Measurements from ENCODE around the gene CLSTN3.

CLSTN3 gene

GRCh38 chr12:7129872-7130691, at the start of gene CLSTN3:
CLSTN3 (plus strand) TSS chr12:7130371; CDS start chr12:7130649, 278 bp downstream.
- DNase-seq: peak; percentile 86 to 88

- no peak for DNase-seq
These were observed 49.1 kb upstream of the CLSTN3 start for GRCh38 chr12:7081037-7081436.

DNA sequence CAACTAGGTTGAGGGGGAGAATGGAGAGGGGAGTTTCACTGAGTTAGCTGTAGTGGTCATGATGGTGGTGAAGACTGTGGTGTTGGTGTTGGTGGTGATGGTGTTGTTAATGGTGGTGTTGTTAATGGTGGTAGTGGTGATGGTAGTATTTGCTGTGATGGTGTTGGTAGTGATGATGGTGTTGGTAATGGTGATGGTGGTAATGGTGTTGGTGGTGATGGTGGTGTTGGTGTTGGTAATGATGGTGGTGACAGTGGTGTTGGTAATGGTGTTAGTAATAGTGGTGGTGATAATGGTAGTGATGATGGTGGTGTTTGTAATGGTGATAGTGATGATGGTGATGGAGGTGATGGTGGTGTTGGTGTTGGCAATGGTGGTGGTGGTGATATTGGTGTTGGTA, 47.0 kb upstream of the CLSTN3 start:
- DNase-seq: no peak

DNA sequence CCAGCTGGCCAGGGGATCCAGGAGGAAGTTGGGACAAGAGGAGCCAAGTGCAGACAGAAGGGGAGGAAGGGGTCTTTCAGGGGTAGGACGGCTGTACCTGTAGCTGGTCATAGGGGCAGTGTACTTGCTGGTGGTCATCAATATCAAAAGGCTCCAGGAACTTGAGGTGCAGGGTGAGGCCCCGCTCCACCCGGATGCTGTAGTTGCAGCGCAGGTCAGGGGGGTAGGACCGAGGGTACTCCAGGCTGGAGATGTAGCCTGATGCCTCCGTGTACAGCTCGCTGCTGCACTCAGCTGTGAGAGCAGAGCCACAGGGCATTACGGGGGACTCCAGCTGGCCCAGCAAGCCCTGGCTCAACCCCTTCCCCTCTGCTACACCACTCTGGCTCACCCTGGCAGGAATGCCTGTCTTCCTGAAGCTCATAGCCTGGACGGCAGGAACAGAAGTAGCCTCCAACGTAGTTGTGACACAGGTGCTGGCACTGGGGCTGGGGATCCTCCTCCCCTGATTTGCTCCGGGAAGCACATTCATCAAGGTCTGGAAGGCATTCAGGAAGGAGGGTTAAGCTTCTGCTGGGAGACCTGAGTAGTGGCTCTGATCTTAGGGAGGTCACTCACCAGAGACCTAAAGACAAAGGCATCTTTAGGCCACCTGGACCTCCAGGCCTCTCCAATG, 40.8 kb upstream of the CLSTN3 start:
- no peak for DNase-seq

GRCh38 chr12:7090222-7090998, 39.8 kb upstream of the CLSTN3 start:
- no peak for DNase-seq

DNA sequence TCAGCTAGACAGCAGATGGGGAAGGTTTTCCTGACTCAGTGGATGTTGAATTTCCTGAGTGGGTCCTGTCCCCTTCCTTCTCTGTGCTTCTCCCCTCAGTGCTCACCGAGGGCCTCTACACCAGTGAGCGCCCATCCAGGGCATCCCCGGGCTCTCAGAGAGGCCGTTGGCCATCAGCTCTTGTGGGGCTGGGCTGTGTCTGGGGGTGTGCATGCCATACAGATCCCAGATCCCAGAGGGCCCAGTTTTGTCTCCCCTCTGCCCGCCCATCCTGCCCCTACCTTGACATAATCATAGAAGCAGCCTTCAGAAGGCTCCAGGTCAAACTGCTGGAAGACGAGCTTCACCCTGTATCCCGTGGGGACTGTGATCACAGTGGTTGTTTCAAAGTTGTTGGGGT, 39.0 kb upstream of the CLSTN3 start:
- DNase-seq: no peak

DNA sequence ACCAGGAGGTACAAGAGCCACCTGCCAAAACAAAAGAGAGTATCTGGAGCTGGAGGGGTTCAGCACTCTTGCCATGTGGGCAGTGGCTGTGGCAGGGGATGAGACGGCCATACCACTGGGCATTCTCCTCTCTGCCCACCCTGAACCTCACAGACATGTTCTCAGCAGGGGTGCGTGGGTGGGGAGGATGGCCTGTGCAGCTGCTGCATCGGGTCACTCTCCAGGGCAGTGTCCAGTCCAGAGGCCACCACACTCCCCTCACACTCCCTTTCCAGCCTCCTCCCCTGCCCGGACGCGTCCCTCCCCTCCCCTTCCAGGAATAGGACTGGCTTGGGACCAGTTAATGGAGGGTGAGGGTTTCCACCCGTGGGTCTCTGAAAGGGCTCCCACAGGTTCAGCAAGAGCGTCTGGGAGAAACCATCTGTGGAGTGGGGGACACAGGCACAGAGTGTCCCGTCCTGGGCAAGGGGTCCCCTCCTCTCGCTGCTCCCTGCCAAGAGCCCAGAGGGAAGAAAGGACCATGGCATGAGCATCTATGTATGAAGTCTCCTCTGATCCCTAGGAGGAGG, 38.4 kb upstream of the CLSTN3 start:
- peak in 1 of 2 experiments; percentile 23 for DNase-seq

DNA sequence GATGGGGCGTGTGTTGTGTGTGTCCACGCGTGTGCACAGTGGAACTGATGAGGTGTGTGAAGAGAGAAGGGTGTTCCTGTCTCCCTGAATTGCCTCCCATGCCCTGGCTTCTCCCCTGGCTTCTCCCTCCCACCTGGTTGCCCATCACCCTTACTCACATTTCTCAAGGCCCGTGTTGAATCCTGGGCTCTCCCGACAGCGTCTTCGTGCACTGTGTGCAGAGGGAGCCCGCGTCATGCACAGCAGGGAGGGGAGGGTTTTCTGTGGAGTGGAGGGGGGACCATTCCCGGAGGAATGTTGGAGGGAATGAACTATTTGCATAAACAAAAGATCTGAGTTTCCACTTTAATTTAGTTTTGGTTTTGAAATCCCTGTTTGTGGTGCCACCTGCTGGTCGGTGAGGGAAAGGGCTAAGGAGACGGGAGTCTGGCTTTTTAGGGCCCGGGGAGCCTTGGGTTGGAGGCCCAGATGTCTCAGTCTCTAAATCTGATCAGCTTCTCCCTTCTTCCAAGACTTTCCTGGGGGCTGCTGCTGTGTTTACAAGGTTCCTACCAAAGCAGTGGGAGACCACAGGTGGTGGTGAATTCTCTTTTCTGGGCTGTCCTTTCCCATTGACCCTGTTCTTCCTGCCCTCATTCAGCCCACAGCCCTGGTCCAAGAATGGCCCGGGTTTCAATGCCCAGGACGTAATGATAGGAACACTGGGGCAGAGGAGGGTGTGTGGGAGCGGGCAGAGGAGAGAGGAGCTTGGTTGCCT, 37.8 kb upstream of the CLSTN3 start, which contains the start of gene C1R:
C1R (minus strand) TSS at position 217 of the 757 bp plus-strand sequence; CDS start at position 160, 57 bp downstream.
- DNase-seq: peak; percentile 79 to 82

- no peak for DNase-seq
These were observed 37.1 kb upstream of the CLSTN3 start for GRCh38 chr12:7092986-7093460.

DNA sequence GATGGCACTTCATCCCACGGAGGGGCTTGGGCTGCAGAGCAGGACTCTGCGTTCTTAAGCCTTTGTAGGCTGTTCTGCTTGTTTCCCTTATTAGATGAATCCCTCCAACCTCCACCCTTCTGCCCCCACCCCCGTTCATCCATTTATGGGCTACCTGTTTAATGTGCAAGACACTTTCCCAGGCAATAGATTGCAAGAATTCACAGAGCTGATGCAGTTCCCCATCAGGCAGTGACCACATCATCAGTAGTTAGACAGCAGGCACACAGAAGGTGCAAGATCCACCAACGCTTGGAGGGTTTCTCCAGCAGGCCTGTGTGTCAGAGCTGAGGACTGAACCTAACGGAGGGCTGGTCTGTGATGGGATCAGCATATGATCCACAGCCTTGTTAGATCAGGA, 36.7 kb upstream of the CLSTN3 start:
- DNase-seq: no peak

DNA sequence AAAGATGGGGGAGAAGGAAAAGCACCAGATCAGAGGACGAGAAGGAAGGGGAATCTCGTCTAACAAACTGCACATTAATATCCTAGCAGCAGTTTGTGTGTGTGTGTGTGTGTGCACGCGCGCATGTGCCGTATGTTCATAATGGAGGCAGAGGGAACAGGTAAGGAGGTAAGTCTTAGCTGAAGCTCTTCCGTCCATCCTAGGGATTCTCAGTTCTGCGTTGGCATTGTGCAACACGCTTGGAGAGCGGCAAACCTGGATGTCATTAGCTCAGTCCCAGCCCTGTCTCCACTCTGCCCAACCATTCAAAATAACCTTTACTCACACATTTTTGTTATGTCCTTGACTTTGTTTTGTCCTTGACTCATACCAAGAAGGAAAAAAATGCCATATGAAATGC, 36.3 kb upstream of the CLSTN3 start:
- no peak for DNase-seq

- DNase-seq: no peak
These were observed 33.9 kb upstream of the CLSTN3 start for GRCh38 chr12:7096006-7096932.

DNA sequence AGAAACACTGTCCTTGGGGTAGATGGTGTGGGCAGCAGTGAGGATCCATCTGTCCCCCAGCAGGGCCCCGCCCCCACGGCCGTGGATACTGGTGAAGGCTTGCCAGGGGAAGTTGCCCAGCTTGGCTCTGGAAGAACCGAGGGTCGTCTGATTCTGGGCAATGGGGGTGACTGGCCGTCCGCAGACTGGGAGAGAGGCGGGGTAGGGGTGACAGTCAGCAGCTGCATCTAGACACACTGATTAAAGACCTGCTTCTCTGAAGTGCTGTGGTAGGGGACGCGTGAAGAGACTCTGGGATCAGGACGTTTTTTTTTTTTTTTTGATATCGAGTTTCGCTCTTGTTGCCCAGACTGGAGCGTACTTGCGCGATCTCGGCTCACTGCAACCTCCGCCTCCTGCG, 33.2 kb upstream of the CLSTN3 start:
- DNase-seq: no peak

GRCh38 chr12:7099290-7099996, 30.7 kb upstream of the CLSTN3 start:
- DNase-seq: no peak

- DNase-seq: no peak
These were observed 29.9 kb upstream of the CLSTN3 start for GRCh38 chr12:7100239-7100638.

GRCh38 chr12:7101047-7101693, 29.0 kb upstream of the CLSTN3 start:
- no peak for DNase-seq

GRCh38 chr12:7101694-7102131, 28.5 kb upstream of the CLSTN3 start:
- DNase-seq: no peak

DNA sequence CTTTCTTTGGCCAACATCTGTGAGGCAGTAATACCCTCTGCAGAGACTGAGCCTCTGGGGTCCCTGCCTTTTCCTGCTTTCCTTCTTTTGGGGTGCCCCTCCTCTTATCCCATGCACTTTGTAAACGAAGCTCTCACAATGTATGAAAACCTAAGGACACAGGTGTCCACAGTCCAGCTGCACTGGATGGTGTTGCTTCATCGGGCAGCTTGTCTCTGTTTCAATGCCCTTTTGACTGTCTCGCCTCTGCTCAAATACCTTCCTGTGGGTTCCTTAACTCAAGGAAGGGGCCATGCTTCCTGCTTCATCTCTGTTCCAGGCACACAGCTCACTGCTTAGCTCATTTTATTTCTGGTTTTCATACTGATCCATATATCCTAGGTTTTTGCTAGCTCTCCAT, 27.6 kb upstream of the CLSTN3 start:
- DNase-seq: no peak

DNA sequence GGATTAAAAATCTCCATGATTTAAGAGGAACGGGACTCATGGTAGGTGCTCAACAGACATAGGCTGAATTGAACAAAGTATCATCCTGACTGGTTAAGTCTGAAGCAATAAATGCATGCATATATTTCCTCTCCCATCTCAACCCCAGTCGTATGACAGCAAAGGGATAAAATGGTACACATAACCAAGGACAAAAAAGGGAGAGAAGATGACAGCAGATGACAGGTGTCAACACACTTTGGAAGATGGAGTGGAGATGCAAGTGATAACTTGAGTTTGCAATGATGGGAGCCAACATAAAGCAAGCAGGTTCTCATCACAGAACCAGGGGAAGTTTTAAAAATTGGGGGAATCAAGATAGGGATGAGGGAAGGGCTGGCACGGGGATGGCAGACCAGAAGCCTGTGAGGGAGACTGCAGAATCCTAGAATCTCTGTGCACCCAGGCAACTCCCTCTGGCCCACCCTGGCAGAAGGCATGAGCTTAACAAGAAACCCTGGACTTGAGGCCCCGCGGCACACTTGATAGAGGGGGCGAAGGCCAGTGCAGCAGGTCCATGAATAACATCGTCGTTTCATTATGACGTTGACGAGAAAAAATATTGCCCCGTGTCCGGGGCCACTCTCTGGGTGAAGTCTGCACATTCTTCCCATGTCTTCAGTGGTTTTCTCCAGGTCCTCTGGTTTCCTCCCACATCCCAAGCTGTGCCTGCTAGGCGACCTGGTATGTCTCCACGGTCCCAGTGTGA, 26.2 kb upstream of the CLSTN3 start:
- DNase-seq: no peak

All from activated T-cell treated with anti-CD3 and anti-CD28 coated beads, Interleukin-2, amount 50 U/mL, for 48 hours (primary cell).